ENCODE measurements around the gene VDAC2.
"Not testable (repeated sequence)": the region's sequence is repeated elsewhere in the genome, so short reads cannot be mapped to it uniquely, and the experiment has no call there.

The VDAC2 gene

DNA sequence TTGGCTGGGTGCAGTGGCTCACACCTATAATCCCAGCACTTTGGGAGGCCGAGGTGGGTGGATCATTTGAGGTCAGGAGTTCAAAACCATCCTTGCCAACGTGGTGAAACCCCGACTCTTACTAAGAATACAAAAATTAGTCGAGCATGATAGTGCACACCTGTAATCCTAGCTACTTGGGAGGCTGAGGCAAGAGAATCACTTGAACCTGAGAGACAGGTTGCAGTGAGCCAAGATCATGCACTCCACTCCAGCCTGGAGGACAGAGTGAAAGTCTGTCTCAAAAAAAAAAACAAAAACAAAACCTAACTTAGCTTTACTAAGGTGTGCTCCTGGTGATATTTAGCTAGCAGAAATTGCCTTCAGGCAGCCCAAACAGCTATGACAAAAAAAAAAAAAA, 24.3 kb upstream of the VDAC2 start:
- Histone ChIP-seq H3K27me3 (ENCODE audit: insufficient read depth, low read length, poor library complexity) (no peaks in the 10 kb centered on the region), H4K8ac (ENCODE audit: low read depth, low read length) (no peak overlapping the region), H3K4me1 (ENCODE audit: control insufficient read depth, low read depth, low read length) (peaks cover 2% of the 10 kb centered on the region), H3K18ac (ENCODE audit: low read length) (no peak overlapping the region), H3K4ac (ENCODE audit: low read depth, low read length) (no peak overlapping the region), H3K36me3 (ENCODE audit: control insufficient read depth, insufficient read depth, low read length) (no peaks in the 10 kb centered on the region), H3K56ac (ENCODE audit: low read length) (no peak overlapping the region), H2BK120ac (ENCODE audit: low read depth, low read length) (no peak overlapping the region), H4K5ac (ENCODE audit: low read length) (no peak overlapping the region), H3K9ac (ENCODE audit: low read length) (no peak overlapping the region), H2AK5ac (ENCODE audit: low read length) (no peak overlapping the region), H3K79me2 (ENCODE audit: control insufficient read depth, insufficient read depth, low read length) (no peaks in the 10 kb centered on the region), H3K4me3 (ENCODE audit: low read length) (no peak overlapping the region), H3K79me1 (ENCODE audit: low read length) (no peaks in the 10 kb centered on the region), H3K23ac (ENCODE audit: low read length) (no peak overlapping the region), H3K4me2 (ENCODE audit: low read length) (no peak overlapping the region), H3K27ac (ENCODE audit: low read depth, low read length) (no peak overlapping the region), H2BK15ac (replicated peaks; ENCODE audit: low read depth) (no peak overlapping the region), H2BK5ac (ENCODE audit: low read length) (no peak overlapping the region)
- no CpG with 5 or more reads among the region's 4 CpGs for WGBS (ENCODE audit: extremely low coverage, insufficient coverage, low lambda C conversion rate)
- DNase-seq: no peak

DNA sequence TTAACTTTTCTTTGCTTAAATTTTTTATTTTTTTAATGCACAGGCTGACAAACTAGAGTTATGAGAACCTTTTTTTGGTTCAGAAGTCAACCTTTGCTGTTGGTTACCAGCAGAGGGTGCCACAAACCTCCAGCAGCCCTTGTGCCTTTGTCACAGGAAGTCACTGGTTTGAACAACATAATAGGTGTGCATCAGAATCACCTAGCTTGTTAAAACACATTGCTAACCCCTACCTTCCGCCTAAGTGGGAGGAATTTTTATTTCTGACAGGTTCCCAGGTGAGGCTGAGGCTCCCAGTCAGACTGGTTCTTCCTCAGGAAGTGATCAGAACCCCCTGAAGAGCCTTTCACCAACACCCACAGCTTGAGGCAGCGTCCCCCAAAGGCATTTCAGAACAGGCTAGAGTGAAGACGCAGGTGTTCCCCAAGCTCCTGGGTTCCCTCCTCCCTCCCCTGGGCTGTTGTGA, 22.6 kb upstream of the VDAC2 start:
- H3K4ac ChIP-seq (ENCODE audit: low read depth, low read length): no peak overlapping the region
- H3K23ac ChIP-seq (ENCODE audit: low read length): no peak overlapping the region
- no peak overlapping the region for H2AK5ac ChIP-seq (ENCODE audit: low read length)
- H3K36me3 ChIP-seq (ENCODE audit: control insufficient read depth, insufficient read depth, low read length): no peaks in the 10 kb centered on the region
- H3K27ac ChIP-seq (ENCODE audit: low read depth, low read length): peak overlapping the region; percentile 51
- no peak overlapping the region for H3K4me3 ChIP-seq (ENCODE audit: low read length)
- no peak overlapping the region for H2BK5ac ChIP-seq (ENCODE audit: low read length)
- peaks cover 2% of the 10 kb centered on the region for H3K4me1 ChIP-seq (ENCODE audit: control insufficient read depth, low read depth, low read length)
- no peaks in the 10 kb centered on the region for H3K79me1 ChIP-seq (ENCODE audit: low read length)
- no peak overlapping the region for H3K4me2 ChIP-seq (ENCODE audit: low read length)
- WGBS (ENCODE audit: extremely low coverage, insufficient coverage, low lambda C conversion rate): no CpG with 5 or more reads among the region's 3 CpGs
- no peak overlapping the region for H2BK15ac ChIP-seq (replicated peaks; ENCODE audit: low read depth)
- no peak overlapping the region for H4K5ac ChIP-seq (ENCODE audit: low read length)
- H3K79me2 ChIP-seq (ENCODE audit: control insufficient read depth, insufficient read depth, low read length): no peaks in the 10 kb centered on the region
- no peak overlapping the region for H4K8ac ChIP-seq (ENCODE audit: low read depth, low read length)
- DNase-seq: peak; percentile 84
- H3K18ac ChIP-seq (ENCODE audit: low read length): no peak overlapping the region
- H3K27me3 ChIP-seq (ENCODE audit: insufficient read depth, low read length, poor library complexity): no peaks in the 10 kb centered on the region
- no peak overlapping the region for H2BK120ac ChIP-seq (ENCODE audit: low read depth, low read length)
- peak overlapping the region; percentile 34 for H3K9ac ChIP-seq (ENCODE audit: low read length)
- peak overlapping the region; percentile 64 for H3K56ac ChIP-seq (ENCODE audit: low read length)

DNA sequence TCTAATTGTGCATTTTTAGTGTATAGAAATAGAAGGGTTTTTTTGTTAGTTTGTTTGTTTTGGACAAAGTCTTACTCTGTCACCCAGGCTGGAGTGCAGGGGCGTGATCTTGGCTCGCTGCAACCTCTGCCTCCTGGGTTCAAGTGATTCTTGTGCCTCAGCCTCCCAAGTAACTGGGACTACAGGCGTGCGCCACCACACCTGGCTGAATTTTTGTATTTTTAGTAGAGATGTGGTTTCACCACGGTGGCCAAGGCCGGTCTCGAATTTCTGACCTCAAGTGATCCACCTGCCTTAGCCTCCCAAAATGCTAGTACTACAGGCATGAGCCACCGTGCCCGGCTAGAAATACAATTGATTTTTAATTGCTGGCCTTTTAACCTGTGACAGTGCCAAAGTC, 22.1 kb upstream of the VDAC2 start:
- not testable (repeated sequence) for H3K27ac ChIP-seq (ENCODE audit: low read depth, low read length); H2BK5ac ChIP-seq (ENCODE audit: low read length); H3K4me3 ChIP-seq (ENCODE audit: low read length); H2AK5ac ChIP-seq (ENCODE audit: low read length); H4K5ac ChIP-seq (ENCODE audit: low read length); H2BK120ac ChIP-seq (ENCODE audit: low read depth, low read length); H3K9ac ChIP-seq (ENCODE audit: low read length); H3K27me3 ChIP-seq (ENCODE audit: insufficient read depth, low read length, poor library complexity); H3K4me2 ChIP-seq (ENCODE audit: low read length); H2BK15ac ChIP-seq (replicated peaks; ENCODE audit: low read depth); DNase-seq; H3K79me1 ChIP-seq (ENCODE audit: low read length); H3K23ac ChIP-seq (ENCODE audit: low read length); H4K8ac ChIP-seq (ENCODE audit: low read depth, low read length); H3K56ac ChIP-seq (ENCODE audit: low read length); H3K36me3 ChIP-seq (ENCODE audit: control insufficient read depth, insufficient read depth, low read length); H3K79me2 ChIP-seq (ENCODE audit: control insufficient read depth, insufficient read depth, low read length); H3K4ac ChIP-seq (ENCODE audit: low read depth, low read length); H3K18ac ChIP-seq (ENCODE audit: low read length); H3K4me1 ChIP-seq (ENCODE audit: control insufficient read depth, low read depth, low read length)
- WGBS (ENCODE audit: extremely low coverage, insufficient coverage, low lambda C conversion rate): no CpG with 5 or more reads among the region's 9 CpGs

DNA sequence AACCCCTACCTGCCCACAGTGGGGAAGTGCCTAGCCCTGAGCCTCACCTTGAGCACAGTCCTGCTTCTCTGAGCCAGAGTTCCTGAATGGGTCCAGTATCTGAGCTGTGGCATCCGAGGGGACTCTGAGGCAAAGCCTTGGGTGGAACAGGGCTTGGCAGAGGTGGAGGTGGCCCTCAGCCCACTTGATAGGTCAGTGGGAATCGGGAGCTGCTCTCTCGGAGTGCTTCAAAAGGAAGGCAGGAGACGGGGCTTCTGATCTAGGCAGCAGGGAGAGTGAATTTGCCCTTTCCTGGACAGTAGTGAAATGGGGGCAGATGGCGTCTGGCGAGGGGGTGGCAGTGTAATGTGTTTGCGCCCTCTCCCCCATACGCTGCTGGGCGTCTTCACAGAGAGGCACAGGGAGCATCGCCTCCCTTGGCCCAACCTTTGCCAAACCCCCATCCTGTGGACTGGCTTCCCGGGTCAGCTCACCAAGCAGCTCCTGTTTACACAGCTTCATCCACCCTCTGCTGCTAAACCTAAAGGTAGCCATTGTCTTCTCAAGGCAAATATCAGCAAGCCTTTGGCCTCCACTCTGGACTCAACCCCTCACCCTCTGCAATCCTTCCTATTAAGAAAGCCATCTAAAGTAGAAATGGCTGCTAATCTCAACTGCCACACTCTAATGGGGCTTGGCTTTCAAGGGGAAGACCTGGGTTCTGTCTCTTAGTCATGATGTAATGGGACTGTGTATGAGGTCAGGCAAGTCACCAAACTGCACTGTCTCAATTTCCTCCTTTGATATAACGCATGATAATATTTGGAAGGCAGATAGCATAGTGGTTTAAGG, 21.1 kb upstream of the VDAC2 start:
- Histone ChIP-seq H2BK15ac (replicated peaks; ENCODE audit: low read depth) (no peak overlapping the region), H3K27me3 (ENCODE audit: insufficient read depth, low read length, poor library complexity) (no peaks in the 10 kb centered on the region), H3K4me2 (ENCODE audit: low read length) (no peak overlapping the region), H3K36me3 (ENCODE audit: control insufficient read depth, insufficient read depth, low read length) (no peaks in the 10 kb centered on the region), H3K56ac (ENCODE audit: low read length) (peak overlapping the region; percentile 15), H3K4me3 (ENCODE audit: low read length) (no peak overlapping the region), H3K79me2 (ENCODE audit: control insufficient read depth, insufficient read depth, low read length) (no peaks in the 10 kb centered on the region), H3K79me1 (ENCODE audit: low read length) (no peaks in the 10 kb centered on the region), H3K18ac (ENCODE audit: low read length) (no peak overlapping the region), H3K4me1 (ENCODE audit: control insufficient read depth, low read depth, low read length) (peaks cover 2% of the 10 kb centered on the region), H4K8ac (ENCODE audit: low read depth, low read length) (no peak overlapping the region), H3K27ac (ENCODE audit: low read depth, low read length) (no peak overlapping the region), H2AK5ac (ENCODE audit: low read length) (no peak overlapping the region), H4K5ac (ENCODE audit: low read length) (no peak overlapping the region), H3K4ac (ENCODE audit: low read depth, low read length) (no peak overlapping the region), H2BK5ac (ENCODE audit: low read length) (no peak overlapping the region), H3K9ac (ENCODE audit: low read length) (no peak overlapping the region), H3K23ac (ENCODE audit: low read length) (no peak overlapping the region), H2BK120ac (ENCODE audit: low read depth, low read length) (no peak overlapping the region)
- DNase-seq: no peak
- no CpG with 5 or more reads among the region's 12 CpGs for WGBS (ENCODE audit: extremely low coverage, insufficient coverage, low lambda C conversion rate)

DNA sequence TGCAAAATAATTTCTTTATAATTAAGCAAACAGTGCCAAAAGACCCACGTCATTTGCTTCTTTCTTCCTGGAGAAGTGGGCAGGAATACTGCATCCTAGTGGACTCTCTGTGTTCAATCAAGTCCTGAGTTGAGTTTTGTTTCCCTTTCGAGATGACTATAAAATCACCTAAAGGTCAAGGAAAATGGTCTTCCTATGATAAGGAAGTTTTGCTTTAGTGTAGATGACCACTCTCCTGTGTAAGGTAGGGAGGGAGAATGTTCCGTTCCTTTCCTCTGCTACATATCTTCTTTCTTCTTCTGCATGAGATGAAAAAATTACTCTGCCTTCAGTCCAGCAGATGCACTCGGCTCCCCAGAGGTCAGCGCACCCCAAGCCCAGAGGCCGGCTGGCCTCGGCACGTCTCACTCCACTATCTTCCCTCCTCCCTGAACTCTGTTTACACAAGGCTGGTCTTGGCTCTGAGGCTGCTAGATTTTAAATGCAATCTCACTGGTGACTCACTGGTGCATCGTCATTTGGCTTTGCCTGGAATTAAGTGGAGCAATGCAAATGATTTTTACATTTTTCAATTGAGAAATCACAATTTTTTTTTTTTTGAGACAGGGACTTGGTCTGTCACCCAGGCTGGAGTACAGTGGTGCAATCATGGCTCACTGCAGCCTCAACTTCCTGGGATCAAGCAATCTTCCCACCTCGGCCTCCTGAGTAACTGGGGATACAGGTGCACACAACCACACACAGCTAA, 18.6 kb upstream of the VDAC2 start:
- Histone ChIP-seq H3K79me1 (ENCODE audit: low read length) (no peaks in the 10 kb centered on the region), H3K4me1 (ENCODE audit: control insufficient read depth, low read depth, low read length) (peaks cover 2% of the 10 kb centered on the region), H3K36me3 (ENCODE audit: control insufficient read depth, insufficient read depth, low read length) (no peaks in the 10 kb centered on the region), H2BK5ac (ENCODE audit: low read length) (no peak overlapping the region), H3K9ac (ENCODE audit: low read length) (no peak overlapping the region), H3K27me3 (ENCODE audit: insufficient read depth, low read length, poor library complexity) (no peaks in the 10 kb centered on the region), H3K18ac (ENCODE audit: low read length) (no peak overlapping the region), H3K23ac (ENCODE audit: low read length) (no peak overlapping the region), H4K5ac (ENCODE audit: low read length) (no peak overlapping the region), H3K56ac (ENCODE audit: low read length) (no peak overlapping the region), H4K8ac (ENCODE audit: low read depth, low read length) (no peak overlapping the region), H3K4me2 (ENCODE audit: low read length) (no peak overlapping the region), H2AK5ac (ENCODE audit: low read length) (no peak overlapping the region), H2BK15ac (replicated peaks; ENCODE audit: low read depth) (no peak overlapping the region), H3K4ac (ENCODE audit: low read depth, low read length) (no peak overlapping the region), H2BK120ac (ENCODE audit: low read depth, low read length) (no peak overlapping the region), H3K27ac (ENCODE audit: low read depth, low read length) (no peak overlapping the region), H3K4me3 (ENCODE audit: low read length) (no peak overlapping the region), H3K79me2 (ENCODE audit: control insufficient read depth, insufficient read depth, low read length) (no peaks in the 10 kb centered on the region)
- WGBS (ENCODE audit: extremely low coverage, insufficient coverage, low lambda C conversion rate): no CpG with 5 or more reads among the region's 10 CpGs
- DNase-seq: peak; percentile 33
